ENCODE measurements around the gene EIF4B. TPM values are rescaled to one million over a fixed set of nuclear protein-coding genes. Genes with fewer than 3 reads are reported as not detected.

Gene EIF4B
- polyA plus RNA-seq, 1 of the 3 experiments (the other 2 are of a cell fraction) = 267 TPM

DNA sequence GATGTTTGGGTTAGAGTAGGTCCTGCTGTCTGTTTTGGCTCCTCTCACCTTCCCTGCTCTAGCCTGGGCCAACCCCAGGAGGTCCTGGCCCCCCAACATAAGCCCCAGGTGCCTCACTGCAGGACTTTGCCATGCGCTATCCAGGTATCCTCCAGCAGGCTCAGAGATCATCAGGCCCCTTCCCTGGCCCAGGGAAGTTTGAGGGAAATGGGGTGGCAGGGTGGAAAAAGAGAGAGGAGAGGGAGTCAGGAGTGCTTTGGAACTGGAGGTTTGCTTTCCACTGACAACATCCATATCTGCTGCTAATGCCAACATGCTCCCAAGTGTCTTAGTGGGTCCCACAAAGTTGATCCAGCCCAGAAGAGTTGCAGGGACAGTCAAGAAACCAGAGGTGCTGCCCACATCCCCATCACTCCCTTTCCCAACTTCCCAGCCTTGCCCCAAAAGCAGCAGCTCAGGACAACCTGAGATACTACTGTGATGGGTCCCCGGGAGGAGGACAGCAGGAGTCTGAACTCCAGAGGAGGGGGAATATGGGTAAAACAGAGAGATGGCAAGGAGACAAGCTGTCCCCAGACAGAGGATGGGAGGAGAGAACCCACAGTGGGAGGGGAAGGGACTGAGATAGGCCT is 44.3 kb downstream of the EIF4B start:
- Histone ChIP-seq H3K36me3 (replicated peaks in 1 of 2; ENCODE audit: control insufficient read depth in 1 of 2, insufficient read depth in 2 of 2, low read length in 1 of 2) (peaks cover 4 to 5% of the 10 kb centered on the region in 2 experiments), H3K79me2 (ENCODE audit: insufficient read depth) (peaks cover 37% of the 10 kb centered on the region), H3F3A (replicated peaks; ENCODE audit: insufficient read depth) (peaks cover 30% of the 10 kb centered on the region), H3K9me3 (no peaks in the 10 kb centered on the region), H2AFZ (ENCODE audit: low read depth) (no peak overlapping the region), H3K9me2 (no peaks in the 10 kb centered on the region), H3K4me1 (ENCODE audit: control insufficient read depth in 1 of 2, insufficient read depth in 2 of 2, low read depth in 1 of 2, low read length in 1 of 2) (peaks cover 39 to 73% of the 10 kb centered on the region in 2 experiments), H3K27me3 (ENCODE audit: insufficient read depth) (no peaks in the 10 kb centered on the region), H3K4me3 (ENCODE audit: low read depth in 2 of 2, low read length in 1 of 2) (peak overlapping the region; percentile 50 to 75), H3K9ac (peak overlapping the region; percentile 76), H3K4me2 (peak overlapping the region; percentile 99), H4K20me1 (ENCODE audit: insufficient read depth) (no peaks in the 10 kb centered on the region), H3K27ac (ENCODE audit: low read depth in 2 of 2, low read length in 1 of 2) (peak overlapping the region; percentile 95 to 98; a peak in 3 of 4 replicates)
- ChIA-PET POLR2A (no interaction called here), CTCF (interaction anchor here (2.3 to 13.8 kb wide), 2 partner anchors 13 to 49 kb away, joined by 13 to 182 read pairs; no protein-coding TSS in a partner anchor)
- no peak for DNase-seq
- TF ChIP-seq FOSL2 (IDR thresholded peaks at IDR 0.05; ENCODE audit: borderline replicate concordance, low read depth) (no peak), POLR2AphosphoS5 (IDR thresholded peaks at IDR 0.05; ENCODE audit: low read depth, low read length) (peak; percentile 19; the same call in 1 of the 2 replicates)
- WGBS (ENCODE audit: low lambda C conversion rate) = 90% methylated on average over 2 of the region's 2 CpGs

DNA sequence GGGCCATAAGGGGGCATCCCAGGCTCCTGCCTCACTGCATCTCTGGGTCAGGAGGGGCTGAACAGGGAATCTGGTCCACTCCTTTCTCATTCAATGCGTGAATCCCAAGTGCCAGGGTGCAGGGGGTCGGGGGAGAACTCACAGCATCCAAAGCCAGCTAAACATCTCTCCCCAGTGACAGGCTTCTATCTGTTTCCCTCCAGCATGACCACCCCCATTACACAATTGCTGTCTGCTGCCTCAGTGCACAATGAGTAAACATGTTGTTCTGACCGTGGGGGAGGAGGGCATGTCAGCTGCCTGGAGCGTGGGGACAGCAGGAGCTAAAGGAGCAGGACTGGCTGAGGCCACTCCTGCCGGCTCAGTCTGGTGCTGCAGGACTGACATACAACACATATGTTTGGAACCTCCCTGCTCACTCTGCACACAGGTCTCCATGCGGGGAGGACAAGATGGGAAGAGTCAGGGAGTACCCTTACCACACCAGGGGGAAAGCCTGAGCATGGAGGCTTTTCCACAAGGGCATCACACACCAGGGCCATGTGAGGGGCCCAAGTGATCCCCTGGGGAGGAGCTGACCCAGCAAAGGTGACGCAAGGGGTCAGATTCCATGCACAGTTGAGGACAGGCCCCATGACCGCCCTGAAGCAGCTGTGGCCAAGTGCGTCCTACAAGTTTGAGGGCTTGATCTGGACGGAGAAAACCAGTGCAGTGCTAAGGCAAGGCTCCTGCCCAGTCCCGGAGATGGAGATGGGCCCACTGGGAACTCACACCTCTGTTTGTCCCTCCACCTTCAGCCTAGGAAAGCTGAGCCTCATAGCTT is 45.0 kb downstream of the EIF4B start:
- Histone ChIP-seq H3K36me3 (replicated peaks in 1 of 2; ENCODE audit: control insufficient read depth in 1 of 2, insufficient read depth in 2 of 2, low read length in 1 of 2) (peaks cover 6 to 9% of the 10 kb centered on the region in 2 experiments), H3K9ac (peak overlapping the region; percentile 76; the same call in 1 of the 2 replicates), H3K27ac (ENCODE audit: low read depth in 2 of 2, low read length in 1 of 2) (peak overlapping the region in 1 of 2 experiments; percentile 98; a peak in 3 of 4 replicates), H3K27me3 (ENCODE audit: insufficient read depth) (no peaks in the 10 kb centered on the region), H3K4me1 (ENCODE audit: control insufficient read depth in 1 of 2, insufficient read depth in 2 of 2, low read depth in 1 of 2, low read length in 1 of 2) (peaks cover 39 to 66% of the 10 kb centered on the region in 2 experiments), H4K20me1 (ENCODE audit: insufficient read depth) (no peaks in the 10 kb centered on the region), H3K9me2 (no peaks in the 10 kb centered on the region), H3K79me2 (ENCODE audit: insufficient read depth) (peaks cover 30% of the 10 kb centered on the region), H3K4me2 (peak overlapping the region; percentile 99), H3F3A (replicated peaks; ENCODE audit: insufficient read depth) (peaks cover 35% of the 10 kb centered on the region), H3K4me3 (ENCODE audit: low read depth in 2 of 2, low read length in 1 of 2) (peak overlapping the region; percentile 50 to 75; a peak in 3 of 4 replicates), H3K9me3 (no peaks in the 10 kb centered on the region), H2AFZ (ENCODE audit: low read depth) (no peak overlapping the region)
- DNase-seq = no peak
- ChIA-PET CTCF (interaction anchor here (0.9 to 13.8 kb wide), 3 partner anchors 13 to 48 kb away, joined by 3 to 182 read pairs (median 13); no protein-coding TSS in a partner anchor), POLR2A (no interaction called here)
- 73% methylated on average over 7 of the region's 11 CpGs for WGBS (ENCODE audit: low lambda C conversion rate)
- TF ChIP-seq, protein P1, sequence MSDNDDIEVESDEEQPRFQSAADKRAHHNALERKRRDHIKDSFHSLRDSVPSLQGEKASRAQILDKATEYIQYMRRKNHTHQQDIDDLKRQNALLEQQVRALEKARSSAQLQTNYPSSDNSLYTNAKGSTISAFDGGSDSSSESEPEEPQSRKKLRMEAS (IDR thresholded peaks at IDR 0.05; ENCODE audit: low read depth) = 0 out of 2 replicates have a peak, but pooled peaks have one; percentile 6
- TF ChIP-seq TEAD4 (IDR thresholded peaks at IDR 0.05; ENCODE audit: borderline replicate concordance, insufficient read depth) = no peak

GRCh38 chr12:53051881-53052412 is 45.7 kb downstream of the EIF4B start:
- Histone ChIP-seq H3F3A (replicated peaks; ENCODE audit: insufficient read depth) (peaks cover 31% of the 10 kb centered on the region), H2AFZ (ENCODE audit: low read depth) (no peak overlapping the region), H3K9ac (no peak overlapping the region), H4K20me1 (ENCODE audit: insufficient read depth) (no peaks in the 10 kb centered on the region), H3K36me3 (replicated peaks in 1 of 2; ENCODE audit: control insufficient read depth in 1 of 2, insufficient read depth in 2 of 2, low read length in 1 of 2) (peaks cover 6 to 15% of the 10 kb centered on the region in 2 experiments), H3K79me2 (ENCODE audit: insufficient read depth) (peaks cover 29% of the 10 kb centered on the region), H3K27ac (ENCODE audit: low read depth in 2 of 2, low read length in 1 of 2) (peak overlapping the region in 1 of 2 experiments; percentile 98; a peak in 2 of 4 replicates), H3K27me3 (ENCODE audit: insufficient read depth) (no peaks in the 10 kb centered on the region), H3K9me2 (no peaks in the 10 kb centered on the region), H3K4me1 (ENCODE audit: control insufficient read depth in 1 of 2, insufficient read depth in 2 of 2, low read depth in 1 of 2, low read length in 1 of 2) (peaks cover 39 to 63% of the 10 kb centered on the region in 2 experiments), H3K4me2 (peak overlapping the region; percentile 99), H3K9me3 (no peaks in the 10 kb centered on the region), H3K4me3 (ENCODE audit: low read depth in 2 of 2, low read length in 1 of 2) (peak overlapping the region; percentile 10 to 75; a peak in 2 of 4 replicates)
- ChIA-PET POLR2A (no interaction called here), CTCF (interaction anchor here (0.9 to 13.8 kb wide), 4 partner anchors 12 to 270 kb away, joined by 3 to 182 read pairs (median 8); no protein-coding TSS in a partner anchor)
- DNase-seq = no peak
- whole genome bisulfite sequencing (ENCODE audit: low lambda C conversion rate) = 70% methylated on average over 6 of the region's 7 CpGs
- TF ChIP-seq NRF1 (IDR thresholded peaks at IDR 0.05; ENCODE audit: low read depth, low read length) = no peak
